DND-41 (cell line): ENCODE measurements around the gene ARHGAP35.

Source experiments
- EZH2 ChIP-seq: IDR thresholded peaks from 3 replicates; pipeline ENCODE4 v1.6.1; 2012; ENCODE audit warnings: borderline replicate concordance, low read depth, mild to moderate bottlenecking, moderate library complexity, low read length, inconsistent platforms; ENCODE audit not compliant: severe bottlenecking
- TF ChIP-seq, protein P1 (sequence below): IDR thresholded peaks from 2 replicates; pipeline ENCODE4 v1.5.1; 2012; ENCODE audit warnings: borderline replicate concordance, low read length, moderate library complexity, mild to moderate bottlenecking; ENCODE audit not compliant: poor library complexity, severe bottlenecking; ENCODE audit errors: extremely low read depth

DNA sequence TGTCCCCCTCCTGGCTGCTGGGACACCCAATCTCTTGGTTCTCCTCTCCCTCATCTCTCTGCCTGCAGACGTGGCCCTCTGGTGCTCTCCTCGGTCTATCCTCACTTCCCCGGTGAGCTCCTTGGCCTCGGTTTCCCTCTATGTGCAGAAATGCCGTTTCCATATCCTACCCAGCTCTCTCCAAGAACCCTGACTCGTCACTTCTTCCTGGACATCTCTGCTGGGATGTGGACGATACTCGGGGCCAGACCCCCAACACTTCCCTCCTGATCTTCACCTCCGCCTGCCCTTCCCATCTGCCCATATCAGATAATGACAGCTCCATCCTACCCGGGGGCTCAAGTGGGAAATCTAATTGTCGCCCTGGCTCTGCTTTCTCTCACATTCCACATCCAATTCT is 18.0 kb upstream of the ARHGAP35 start:
- TF ChIP-seq, protein P1, sequence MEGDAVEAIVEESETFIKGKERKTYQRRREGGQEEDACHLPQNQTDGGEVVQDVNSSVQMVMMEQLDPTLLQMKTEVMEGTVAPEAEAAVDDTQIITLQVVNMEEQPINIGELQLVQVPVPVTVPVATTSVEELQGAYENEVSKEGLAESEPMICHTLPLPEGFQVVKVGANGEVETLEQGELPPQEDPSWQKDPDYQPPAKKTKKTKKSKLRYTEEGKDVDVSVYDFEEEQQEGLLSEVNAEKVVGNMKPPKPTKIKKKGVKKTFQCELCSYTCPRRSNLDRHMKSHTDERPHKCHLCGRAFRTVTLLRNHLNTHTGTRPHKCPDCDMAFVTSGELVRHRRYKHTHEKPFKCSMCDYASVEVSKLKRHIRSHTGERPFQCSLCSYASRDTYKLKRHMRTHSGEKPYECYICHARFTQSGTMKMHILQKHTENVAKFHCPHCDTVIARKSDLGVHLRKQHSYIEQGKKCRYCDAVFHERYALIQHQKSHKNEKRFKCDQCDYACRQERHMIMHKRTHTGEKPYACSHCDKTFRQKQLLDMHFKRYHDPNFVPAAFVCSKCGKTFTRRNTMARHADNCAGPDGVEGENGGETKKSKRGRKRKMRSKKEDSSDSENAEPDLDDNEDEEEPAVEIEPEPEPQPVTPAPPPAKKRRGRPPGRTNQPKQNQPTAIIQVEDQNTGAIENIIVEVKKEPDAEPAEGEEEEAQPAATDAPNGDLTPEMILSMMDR: no peak
- TF ChIP-seq EZH2: no peak
